Measurements from ENCODE around the gene DST. TPM values are rescaled to one million over a fixed set of nuclear protein-coding genes. Genes with fewer than 3 reads are reported as not detected.

DST gene
- total and polyA plus RNA-seq, 2 donors, result 56.2 to 311 TPM

DNA sequence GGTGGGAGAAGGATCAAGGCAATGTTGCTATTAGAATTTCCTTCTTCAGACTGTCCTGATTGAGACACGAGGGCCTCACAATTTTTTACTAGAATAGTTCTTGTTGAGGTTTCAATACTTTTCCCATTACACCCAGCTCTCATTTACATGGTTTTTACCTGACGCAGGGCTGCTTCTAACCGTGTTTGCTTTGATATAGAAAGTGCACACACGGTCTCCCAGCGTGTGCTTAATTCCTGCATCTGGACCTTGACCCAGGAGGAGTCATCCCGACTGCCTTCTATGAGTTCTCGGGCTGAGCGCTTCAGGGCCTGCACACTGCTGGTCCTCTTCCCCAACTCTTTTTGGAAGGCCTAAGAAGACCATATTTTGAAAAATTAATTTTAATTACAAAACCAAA lies 160.2 kb downstream of the DST start:
- H3K9me3 ChIP-seq (ENCODE audit: control insufficient read depth in 2 of 2, insufficient read depth in 1 of 2, low read length in 1 of 2), result no peaks in the 10 kb centered on the region
- no peak overlapping the region for H3K27ac ChIP-seq (ENCODE audit: low read depth in 1 of 2, low read length in 1 of 2)
- no peaks in the 10 kb centered on the region for H3K36me3 ChIP-seq (ENCODE audit: control insufficient read depth in 2 of 2, insufficient read depth in 2 of 2, low read length in 1 of 2)
- WGBS, result 97% methylated on average over 8 of the region's 8 CpGs
- no peak overlapping the region for H3K4me3 ChIP-seq (ENCODE audit: low read length in 2 of 2)
- H3K4me1 ChIP-seq (ENCODE audit: control insufficient read depth in 2 of 2, insufficient read depth in 2 of 2, low read length in 2 of 2), result no peaks in the 10 kb centered on the region
- no peaks in the 10 kb centered on the region for H3K27me3 ChIP-seq (ENCODE audit: control insufficient read depth in 2 of 2, insufficient read depth in 1 of 2, low read length in 1 of 2)
- no peak for DNase-seq (ENCODE audit: low read depth in 6 of 9, low spot score in 9 of 9)

DNA sequence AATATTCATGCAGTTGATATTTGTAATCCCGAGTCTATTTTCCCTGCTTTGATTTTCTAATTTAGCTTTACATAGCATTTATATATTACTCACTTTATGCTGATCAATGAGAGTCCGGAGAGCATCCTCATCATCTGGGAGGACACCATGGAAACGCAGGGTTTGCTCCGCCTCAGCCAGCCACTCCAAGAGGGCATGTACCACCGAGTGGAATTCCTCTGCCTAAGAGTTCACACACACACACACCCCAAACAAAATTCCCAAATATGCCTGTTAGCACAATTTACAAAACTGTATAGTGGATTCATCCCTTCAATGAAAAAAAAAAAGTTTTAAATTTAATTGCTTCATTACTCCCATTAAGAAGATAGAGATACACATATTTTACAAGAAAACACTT lies 160.7 kb downstream of the DST start:
- Histone ChIP-seq H3K9me3 (ENCODE audit: control insufficient read depth in 2 of 2, insufficient read depth in 1 of 2, low read length in 1 of 2) (no peaks in the 10 kb centered on the region), H3K4me1 (ENCODE audit: control insufficient read depth in 2 of 2, insufficient read depth in 2 of 2, low read length in 2 of 2) (no peaks in the 10 kb centered on the region), H3K36me3 (ENCODE audit: control insufficient read depth in 2 of 2, insufficient read depth in 2 of 2, low read length in 1 of 2) (no peaks in the 10 kb centered on the region), H3K4me3 (ENCODE audit: low read length in 2 of 2) (no peak overlapping the region), H3K27ac (ENCODE audit: low read depth in 1 of 2, low read length in 1 of 2) (no peak overlapping the region), H3K27me3 (ENCODE audit: control insufficient read depth in 2 of 2, insufficient read depth in 1 of 2, low read length in 1 of 2) (no peaks in the 10 kb centered on the region)
- no peak for DNase-seq (ENCODE audit: low read depth in 6 of 9, low spot score in 9 of 9)
- WGBS, result 97% methylated on average over 5 of the region's 5 CpGs

DNA sequence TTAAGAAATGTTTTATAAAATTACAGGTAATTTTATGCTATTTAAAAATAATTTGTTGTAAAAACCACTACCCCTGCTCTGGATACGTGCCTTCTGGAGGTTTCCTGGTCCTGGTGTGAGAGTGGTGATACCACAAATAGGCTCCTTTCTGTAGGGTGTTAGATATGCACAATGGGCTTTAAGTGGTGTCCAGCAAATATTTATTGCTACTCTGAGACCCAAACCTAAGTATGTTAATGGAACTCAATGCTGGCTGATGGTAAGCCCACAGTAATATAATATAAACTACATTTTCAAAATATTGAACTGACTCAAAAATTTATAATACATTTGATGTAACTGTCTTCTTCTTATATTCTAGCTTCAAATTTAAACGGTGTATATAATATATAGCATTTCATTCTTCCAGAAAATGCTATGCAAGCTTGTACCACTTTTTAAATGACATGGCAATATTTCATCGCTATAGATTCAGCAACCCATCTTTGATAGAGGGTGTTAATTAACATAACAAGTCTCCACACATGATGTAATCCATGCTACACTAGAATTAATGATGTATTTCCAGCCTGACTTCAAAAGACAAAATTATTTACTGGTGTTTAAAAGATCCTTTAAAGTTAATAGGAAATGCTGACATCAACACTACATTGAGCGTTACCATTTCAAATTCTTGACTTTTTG lies 161.9 kb downstream of the DST start:
- H3K4me1 ChIP-seq (ENCODE audit: control insufficient read depth in 2 of 2, insufficient read depth in 2 of 2, low read length in 2 of 2), result no peaks in the 10 kb centered on the region
- H3K27ac ChIP-seq (ENCODE audit: low read depth in 1 of 2, low read length in 1 of 2), result no peak overlapping the region
- no peaks in the 10 kb centered on the region for H3K27me3 ChIP-seq (ENCODE audit: control insufficient read depth in 2 of 2, insufficient read depth in 1 of 2, low read length in 1 of 2)
- no peaks in the 10 kb centered on the region for H3K36me3 ChIP-seq (ENCODE audit: control insufficient read depth in 2 of 2, insufficient read depth in 2 of 2, low read length in 1 of 2)
- H3K9me3 ChIP-seq (ENCODE audit: control insufficient read depth in 2 of 2, insufficient read depth in 1 of 2, low read length in 1 of 2), result no peaks in the 10 kb centered on the region
- no peak for DNase-seq (ENCODE audit: low read depth in 6 of 9, low spot score in 9 of 9)
- WGBS, result 97% methylated on average over 4 of the region's 4 CpGs
- no peak overlapping the region for H3K4me3 ChIP-seq (ENCODE audit: low read length in 2 of 2)

DNA sequence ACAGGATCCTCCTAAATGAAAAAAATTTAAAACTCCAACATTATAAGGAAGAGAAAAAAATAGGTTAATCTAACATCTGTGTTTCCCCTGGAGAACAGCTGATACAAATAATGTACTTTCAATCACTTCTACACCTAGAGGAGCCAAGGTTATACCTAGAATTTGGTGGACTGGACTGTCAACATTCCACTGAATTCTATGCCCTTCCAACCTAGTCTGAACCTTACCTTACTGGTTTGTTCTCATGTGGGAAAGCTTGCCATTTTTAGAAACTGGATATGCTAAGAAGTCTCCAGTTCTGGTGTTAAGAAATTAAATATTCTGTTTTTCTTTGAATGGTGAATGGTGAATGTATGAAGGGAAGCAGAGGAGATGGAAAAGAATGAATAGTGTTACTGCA lies 162.4 kb downstream of the DST start:
- Histone ChIP-seq H3K4me1 (ENCODE audit: control insufficient read depth in 2 of 2, insufficient read depth in 2 of 2, low read length in 2 of 2) (no peaks in the 10 kb centered on the region), H3K27ac (ENCODE audit: low read depth in 1 of 2, low read length in 1 of 2) (no peak overlapping the region), H3K36me3 (ENCODE audit: control insufficient read depth in 2 of 2, insufficient read depth in 2 of 2, low read length in 1 of 2) (peaks cover 0 to 3% of the 10 kb centered on the region in 2 donors), H3K27me3 (ENCODE audit: control insufficient read depth in 2 of 2, insufficient read depth in 1 of 2, low read length in 1 of 2) (no peaks in the 10 kb centered on the region), H3K4me3 (ENCODE audit: low read length in 2 of 2) (no peak overlapping the region), H3K9me3 (ENCODE audit: control insufficient read depth in 2 of 2, insufficient read depth in 1 of 2, low read length in 1 of 2) (no peaks in the 10 kb centered on the region)
- DNase-seq (ENCODE audit: low read depth in 6 of 9, low spot score in 9 of 9), result no peak

DNA sequence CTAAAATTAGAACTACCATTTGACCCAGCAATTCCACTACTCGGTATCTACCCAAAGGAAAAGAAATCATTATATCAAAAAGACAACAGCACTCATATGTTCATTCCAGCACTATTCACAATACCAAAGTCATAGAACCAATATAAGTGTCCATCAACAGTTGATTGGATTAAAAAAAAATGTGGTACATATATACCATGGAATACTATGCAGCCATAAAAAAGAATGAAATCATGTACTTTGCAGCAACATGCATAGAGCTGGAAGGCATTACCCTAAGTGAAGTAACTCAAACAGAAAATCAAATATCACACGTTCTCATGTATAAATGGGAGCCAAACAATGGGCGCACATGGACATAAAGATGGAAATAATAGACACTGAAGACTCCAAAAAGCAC lies 163.3 kb downstream of the DST start:
- WGBS, result over 99% methylated on average over 3 of the region's 3 CpGs
- no peak overlapping the region for H3K4me3 ChIP-seq (ENCODE audit: low read length in 2 of 2)
- no peaks in the 10 kb centered on the region for H3K4me1 ChIP-seq (ENCODE audit: control insufficient read depth in 2 of 2, insufficient read depth in 2 of 2, low read length in 2 of 2)
- H3K27ac ChIP-seq (ENCODE audit: low read depth in 1 of 2, low read length in 1 of 2), result no peak overlapping the region
- no peaks in the 10 kb centered on the region for H3K27me3 ChIP-seq (ENCODE audit: control insufficient read depth in 2 of 2, insufficient read depth in 1 of 2, low read length in 1 of 2)
- H3K9me3 ChIP-seq (ENCODE audit: control insufficient read depth in 2 of 2, insufficient read depth in 1 of 2, low read length in 1 of 2), result no peaks in the 10 kb centered on the region
- peaks cover 0 to 3% of the 10 kb centered on the region in 2 donors for H3K36me3 ChIP-seq (ENCODE audit: control insufficient read depth in 2 of 2, insufficient read depth in 2 of 2, low read length in 1 of 2)
- no peak for DNase-seq (ENCODE audit: low read depth in 6 of 9, low spot score in 9 of 9)

DNA sequence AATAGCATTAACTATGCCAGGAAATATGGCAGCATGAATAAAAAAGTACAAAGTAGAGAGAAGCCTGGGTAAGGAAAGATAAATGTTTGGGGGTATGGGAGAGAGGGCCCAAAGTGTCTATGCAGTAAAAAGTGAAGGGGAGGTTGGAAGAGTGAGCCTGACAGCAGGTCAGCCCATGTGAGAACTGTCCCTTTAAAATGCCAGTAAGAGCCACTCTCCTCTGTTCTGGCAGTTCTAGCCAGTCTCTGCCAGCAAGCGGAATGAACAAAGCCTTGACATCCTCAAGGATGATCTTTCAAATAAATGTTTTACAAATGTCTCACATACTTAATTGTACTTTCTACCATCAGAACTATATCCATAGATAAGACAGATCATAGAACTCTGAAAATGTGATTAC lies 164.5 kb downstream of the DST start:
- no peak for DNase-seq (ENCODE audit: low read depth in 6 of 9, low spot score in 9 of 9)
- H3K4me1 ChIP-seq (ENCODE audit: control insufficient read depth in 2 of 2, insufficient read depth in 2 of 2, low read length in 2 of 2), result no peaks in the 10 kb centered on the region
- no peaks in the 10 kb centered on the region for H3K27me3 ChIP-seq (ENCODE audit: control insufficient read depth in 2 of 2, insufficient read depth in 1 of 2, low read length in 1 of 2)
- no peak overlapping the region for H3K27ac ChIP-seq (ENCODE audit: low read depth in 1 of 2, low read length in 1 of 2)
- WGBS, result 97% methylated on average over 1 of the region's 1 CpG
- no peaks in the 10 kb centered on the region for H3K9me3 ChIP-seq (ENCODE audit: control insufficient read depth in 2 of 2, insufficient read depth in 1 of 2, low read length in 1 of 2)
- peaks cover 0 to 3% of the 10 kb centered on the region in 2 donors for H3K36me3 ChIP-seq (ENCODE audit: control insufficient read depth in 2 of 2, insufficient read depth in 2 of 2, low read length in 1 of 2)
- no peak overlapping the region for H3K4me3 ChIP-seq (ENCODE audit: low read length in 2 of 2)

DNA sequence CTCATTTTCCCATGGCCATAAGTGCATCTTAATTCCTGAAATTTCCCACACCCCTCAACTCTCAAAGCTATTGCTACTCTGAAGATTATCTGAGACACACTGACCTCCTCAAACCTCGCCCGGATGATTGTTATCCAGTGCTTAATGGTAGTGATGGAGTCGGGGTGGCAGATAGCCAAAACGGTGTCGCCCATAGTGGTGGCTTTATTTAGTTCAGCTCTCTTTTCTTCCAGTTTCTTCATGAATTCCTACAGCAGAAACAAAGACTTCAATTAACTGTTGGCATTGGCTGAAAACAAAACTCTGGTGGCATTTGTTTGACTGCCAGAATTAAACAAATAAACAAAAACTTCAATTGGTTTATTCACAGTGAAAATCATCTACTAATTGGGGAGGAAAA lies 165.4 kb downstream of the DST start:
- no peak for DNase-seq (ENCODE audit: low read depth in 6 of 9, low spot score in 9 of 9)
- no peak overlapping the region for H3K4me3 ChIP-seq (ENCODE audit: low read length in 2 of 2)
- H3K27ac ChIP-seq (ENCODE audit: low read depth in 1 of 2, low read length in 1 of 2), result no peak overlapping the region
- 98% methylated on average over 5 of the region's 5 CpGs for WGBS
- H3K36me3 ChIP-seq (ENCODE audit: control insufficient read depth in 2 of 2, insufficient read depth in 2 of 2, low read length in 1 of 2), result peaks cover 0 to 3% of the 10 kb centered on the region in 2 donors
- no peaks in the 10 kb centered on the region for H3K4me1 ChIP-seq (ENCODE audit: control insufficient read depth in 2 of 2, insufficient read depth in 2 of 2, low read length in 2 of 2)
- no peaks in the 10 kb centered on the region for H3K9me3 ChIP-seq (ENCODE audit: control insufficient read depth in 2 of 2, insufficient read depth in 1 of 2, low read length in 1 of 2)
- no peaks in the 10 kb centered on the region for H3K27me3 ChIP-seq (ENCODE audit: control insufficient read depth in 2 of 2, insufficient read depth in 1 of 2, low read length in 1 of 2)

DNA sequence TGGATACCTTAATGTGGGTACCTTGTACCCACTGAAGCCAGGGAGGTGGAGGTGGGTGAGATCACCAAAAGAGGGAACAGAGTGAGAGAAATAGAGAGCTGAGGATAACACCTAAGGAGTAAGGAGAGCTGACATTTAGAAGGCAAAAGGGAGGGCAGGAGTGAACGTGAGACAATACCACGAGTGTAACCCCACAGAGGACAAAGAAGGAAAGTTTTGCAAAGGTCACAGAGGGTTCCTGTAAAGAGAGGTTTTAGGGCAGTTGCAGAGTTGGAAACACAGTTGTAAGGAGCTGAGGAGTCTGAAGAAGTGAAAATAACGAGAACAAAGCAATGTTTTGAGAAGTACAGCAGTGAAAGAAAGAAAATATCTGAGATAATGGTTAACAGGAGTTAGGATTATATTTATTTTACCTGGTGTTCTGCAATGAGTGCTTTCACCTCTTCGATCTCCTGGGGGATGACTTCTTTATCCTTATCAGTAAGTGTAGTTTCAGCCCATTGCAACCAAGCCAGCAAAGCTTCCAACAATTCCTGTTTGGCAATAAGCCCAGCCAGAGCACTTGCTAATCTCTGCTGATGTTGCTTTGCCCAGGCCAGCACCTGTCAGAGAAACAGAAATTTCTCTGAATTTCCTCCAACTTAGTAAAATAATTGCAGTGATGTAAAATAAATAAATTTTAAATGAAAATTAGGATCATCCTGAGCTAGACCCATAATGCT lies 166.8 kb downstream of the DST start:
- H3K4me1 ChIP-seq (ENCODE audit: control insufficient read depth in 2 of 2, insufficient read depth in 2 of 2, low read length in 2 of 2), result no peaks in the 10 kb centered on the region
- no peak overlapping the region for H3K4me3 ChIP-seq (ENCODE audit: low read length in 2 of 2)
- DNase-seq (ENCODE audit: low read depth in 6 of 9, low spot score in 9 of 9), result no peak
- H3K27me3 ChIP-seq (ENCODE audit: control insufficient read depth in 2 of 2, insufficient read depth in 1 of 2, low read length in 1 of 2), result no peaks in the 10 kb centered on the region
- peaks cover 0 to 3% of the 10 kb centered on the region in 2 donors for H3K36me3 ChIP-seq (ENCODE audit: control insufficient read depth in 2 of 2, insufficient read depth in 2 of 2, low read length in 1 of 2)
- no peaks in the 10 kb centered on the region for H3K9me3 ChIP-seq (ENCODE audit: control insufficient read depth in 2 of 2, insufficient read depth in 1 of 2, low read length in 1 of 2)
- WGBS, result 89% methylated on average over 4 of the region's 4 CpGs
- no peak overlapping the region for H3K27ac ChIP-seq (ENCODE audit: low read depth in 1 of 2, low read length in 1 of 2)

DNA sequence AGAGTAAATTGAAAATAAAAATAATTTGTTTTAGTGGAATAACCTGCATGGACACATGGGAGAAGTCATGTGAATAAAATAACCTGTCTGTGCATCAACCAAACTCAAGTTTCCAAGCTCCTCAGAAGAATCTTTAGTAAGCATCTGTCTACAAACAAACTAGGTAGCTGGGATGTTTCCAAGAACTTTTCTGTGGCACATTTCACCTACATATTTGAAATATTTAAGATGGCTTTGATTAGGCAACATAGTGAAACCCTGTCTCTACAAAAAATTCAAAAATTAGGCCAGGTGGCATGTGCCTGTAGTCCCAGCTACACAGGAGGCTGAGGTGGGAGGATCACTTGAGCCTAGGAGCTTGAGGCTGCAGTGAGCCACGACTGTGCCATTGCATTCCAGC lies 168.2 kb downstream of the DST start:
- peaks cover 0 to 3% of the 10 kb centered on the region in 2 donors for H3K36me3 ChIP-seq (ENCODE audit: control insufficient read depth in 2 of 2, insufficient read depth in 2 of 2, low read length in 1 of 2)
- 91% methylated on average over 1 of the region's 1 CpG for WGBS
- DNase-seq (ENCODE audit: low read depth in 6 of 9, low spot score in 9 of 9), result no peak
- H3K9me3 ChIP-seq (ENCODE audit: control insufficient read depth in 2 of 2, insufficient read depth in 1 of 2, low read length in 1 of 2), result no peaks in the 10 kb centered on the region
- H3K27me3 ChIP-seq (ENCODE audit: control insufficient read depth in 2 of 2, insufficient read depth in 1 of 2, low read length in 1 of 2), result no peaks in the 10 kb centered on the region
- no peak overlapping the region for H3K4me3 ChIP-seq (ENCODE audit: low read length in 2 of 2)
- no peak overlapping the region for H3K27ac ChIP-seq (ENCODE audit: low read depth in 1 of 2, low read length in 1 of 2)
- no peaks in the 10 kb centered on the region for H3K4me1 ChIP-seq (ENCODE audit: control insufficient read depth in 2 of 2, insufficient read depth in 2 of 2, low read length in 2 of 2)
